Activated T-helper 1 cell treated with Interleukin-2 at 50 U/mL for 16 hours (primary cell): ENCODE data around the gene ADAMTS12.

Experiments
- DNase-seq: peaks from one replicate; pipeline ENCODE4 v3.0.0-alpha.2; 2020; ENCODE audit warnings: low read depth

The ADAMTS12 gene

GRCh38 chr5:33477816-33478215 is 414.0 kb downstream of the ADAMTS12 start:
- no peak for DNase-seq

GRCh38 chr5:33476992-33477391 is 414.8 kb downstream of the ADAMTS12 start:
- no peak for DNase-seq

- DNase-seq: no peak
These were observed 416.1 kb downstream of the ADAMTS12 start for GRCh38 chr5:33475706-33476105.

GRCh38 chr5:33474931-33475499 is 416.8 kb downstream of the ADAMTS12 start:
- DNase-seq: no peak

DNA sequence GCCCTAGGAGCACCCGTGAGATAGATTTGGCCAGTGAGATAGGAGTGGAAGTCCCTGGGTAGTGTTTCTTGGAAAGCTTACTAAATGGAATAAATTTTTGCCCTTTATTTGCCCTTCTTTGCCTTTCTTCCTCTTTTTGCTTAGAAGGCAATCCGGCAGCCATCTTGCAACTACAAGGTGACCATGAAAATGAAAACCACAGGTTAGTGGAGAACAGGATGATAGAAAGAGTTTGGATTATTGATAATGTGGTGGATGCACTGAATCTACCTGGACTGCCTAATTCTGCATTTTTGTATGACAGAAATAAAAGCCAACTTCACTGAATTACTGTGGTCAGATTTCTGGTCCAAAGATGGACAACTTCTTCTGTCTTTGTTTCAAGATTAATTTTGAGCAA is 417.8 kb downstream of the ADAMTS12 start:
- DNase-seq: no peak
